Measurements from ENCODE around the gene ZNF497. TPM values are rescaled to one million over a fixed set of nuclear protein-coding genes. Genes with fewer than 3 reads are reported as not detected.
"Not testable (repeated sequence)": the region's sequence is repeated elsewhere in the genome, so short reads cannot be mapped to it uniquely, and the experiment has no call there.

Gene ZNF497
- total and polyA plus RNA-seq, 8 donors, result 0.76 to 4.4 (median 3.1) TPM

- peaks cover 0 to 27% of the 10 kb centered on the region in 2 donors for H3K4me1 ChIP-seq
- H3K9me3 ChIP-seq, result no peaks in the 10 kb centered on the region
- DNase-seq (no peak), ATAC-seq (no peak)
- intact Hi-C loops (cut with DNase I), result no loop called here
- no peak overlapping the region for H3K27ac ChIP-seq
- TF ChIP-seq CTCF (IDR thresholded peaks at IDR 0.05), result no peak
- peaks cover 0 to 5% of the 10 kb centered on the region in 2 donors for H3K36me3 ChIP-seq
- peaks cover 28 to 96% of the 10 kb centered on the region in 2 donors for H3K27me3 ChIP-seq
- H3K4me3 ChIP-seq, result no peak overlapping the region
These were observed 12.3 kb downstream of the ZNF497 start for GRCh38 chr19:58350001-58350861.

- Histone ChIP-seq H3K9me3 (no peaks in the 10 kb centered on the region), H3K27ac (no peak overlapping the region), H3K4me1 (peaks cover 0 to 27% of the 10 kb centered on the region in 2 donors), H3K4me3 (no peak overlapping the region), H3K36me3 (peaks cover 0 to 5% of the 10 kb centered on the region in 2 donors), H3K27me3 (peaks cover 28 to 91% of the 10 kb centered on the region in 2 donors)
- TF ChIP-seq CTCF (IDR thresholded peaks at IDR 0.05), result no peak
- DNase-seq (no peak), ATAC-seq (no peak)
- intact Hi-C loops (cut with DNase I), result no loop called here
These were observed 13.0 kb downstream of the ZNF497 start for GRCh38 chr19:58349590-58349989.

DNA sequence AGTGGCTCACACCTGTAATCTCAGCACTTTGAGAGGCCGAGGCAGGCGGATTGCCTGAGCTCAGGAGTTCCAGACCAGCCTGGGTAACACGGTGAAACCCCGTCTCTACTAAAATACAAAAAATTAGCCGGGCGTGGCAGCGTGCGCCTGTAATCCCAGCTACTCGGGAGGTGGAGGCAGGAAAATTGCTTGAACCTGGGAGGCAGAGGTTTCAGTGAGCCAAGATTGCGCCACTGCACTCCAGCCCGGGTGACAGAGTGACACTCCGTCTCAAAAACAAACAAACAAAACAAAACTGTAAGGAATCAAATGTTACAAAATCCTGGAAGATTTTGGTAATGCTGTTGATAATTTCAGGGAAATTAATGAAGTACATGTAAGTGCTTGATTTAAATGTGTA, 14.5 kb downstream of the ZNF497 start:
- H3K4me3 ChIP-seq, result peak overlapping the region; percentile 46 to 70
- ATAC-seq; DNase-seq; H3K36me3 ChIP-seq; intact Hi-C loops (cut with DNase I); H3K9me3 ChIP-seq; H3K27ac ChIP-seq: not testable (repeated sequence)
- H3K27me3 ChIP-seq, result peaks cover 28 to 78% of the 10 kb centered on the region in 2 donors
- H3K4me1 ChIP-seq, result peaks cover 0 to 27% of the 10 kb centered on the region in 2 donors

- Histone ChIP-seq H3K27me3 (peaks cover 28 to 70% of the 10 kb centered on the region in 2 donors), H3K9me3 (no peaks in the 10 kb centered on the region), H3K4me1 (peaks cover 0 to 27% of the 10 kb centered on the region in 2 donors), H3K4me3 (peak overlapping the region; percentile 46 to 70), H3K27ac (peak overlapping the region; percentile 48 to 79), H3K36me3 (peaks cover 0 to 5% of the 10 kb centered on the region in 2 donors)
- intact Hi-C loops (cut with DNase I), result no loop called here
- TF ChIP-seq CTCF (IDR thresholded peaks at IDR 0.05), result no peak
- DNase-seq (peak in 3 of 4 donors; percentile 26 to 89 (median 69)), ATAC-seq (peak; percentile 96)
These were observed 15.3 kb downstream of the ZNF497 start for GRCh38 chr19:58346961-58347929.

- no peak for ATAC-seq
- intact Hi-C loops (cut with DNase I), result no loop called here
These were observed 17.0 kb downstream of the ZNF497 start for GRCh38 chr19:58345558-58345957.

More at GRCh38 chr19:58345558-58345957, 17.0 kb downstream of the ZNF497 start:
- H3K4me1 ChIP-seq, result peaks cover 0 to 27% of the 10 kb centered on the region in 2 donors
- H3K27ac ChIP-seq, result no peak overlapping the region
- H3K9me3 ChIP-seq, result no peaks in the 10 kb centered on the region
- H3K4me3 ChIP-seq, result no peak overlapping the region
- peaks cover 0 to 17% of the 10 kb centered on the region in 2 donors for H3K36me3 ChIP-seq
- no peak for TF ChIP-seq CTCF (IDR thresholded peaks at IDR 0.05)
- DNase-seq, result no peak
- peaks cover 28 to 53% of the 10 kb centered on the region in 2 donors for H3K27me3 ChIP-seq
